HFFc6 (cell line): ENCODE measurements around the gene IL15RA. TPM values are rescaled to one million over a fixed set of nuclear protein-coding genes. Genes with fewer than 3 reads are reported as not detected.

Experiments used
- DNase-seq: peaks from one replicate; pipeline ENCODE4 v3.0.0-alpha.2; 2018
- H3K27ac Mint-ChIP-seq: 2 replicates; pipeline ENCODE4 v1.8.0; 2020; ENCODE audit warnings: mild to moderate bottlenecking, mixed read lengths
- H3K27me3 Mint-ChIP-seq: 2 replicates; pipeline ENCODE4 v1.8.0; 2021; ENCODE audit warnings: mild to moderate bottlenecking, moderate library complexity, mixed read lengths; ENCODE audit not compliant: insufficient read depth
- H3K36me3 Mint-ChIP-seq: 2 replicates; pipeline ENCODE4 v1.8.0; 2021; ENCODE audit warnings: low read depth, mixed read lengths
- H3K4me1 Mint-ChIP-seq: 2 replicates; pipeline ENCODE4 v1.8.0; 2020; ENCODE audit warnings: low read depth, mixed read lengths
- H3K4me3 Mint-ChIP-seq: 2 replicates; pipeline ENCODE4 v1.8.0; 2020; ENCODE audit warnings: mild to moderate bottlenecking, moderate library complexity, mixed read lengths
- H3K9me3 Mint-ChIP-seq: 2 replicates; pipeline ENCODE4 v1.8.0; 2020; ENCODE audit warnings: mild to moderate bottlenecking, mixed read lengths
- total RNA-seq, 6 experiments: library from RNA; stranded (reverse); fragmentation: NEBNext Ultra II Directional; extraction: Animal tissue kit (Norgen Biotek cat#: 25700); gene quantifications; 2 replicates in 1 of 6; 3 replicates in 5 of 6; pipeline ENCODE4 v1.2.3, GENCODE V29; 2021
- TF ChIP-seq, protein P1 (sequence below): fragments of 200-600 bp; sonication (generic); IDR thresholded peaks from 2 replicates; pipeline ENCODE4 v1.5.0; 2021; ENCODE audit warnings: antibody characterized with exemption, mild to moderate bottlenecking

Gene IL15RA
- total RNA-seq, 6 experiments from 2014 or later = 1.5 to 3.2 (median 1.9) TPM

DNA sequence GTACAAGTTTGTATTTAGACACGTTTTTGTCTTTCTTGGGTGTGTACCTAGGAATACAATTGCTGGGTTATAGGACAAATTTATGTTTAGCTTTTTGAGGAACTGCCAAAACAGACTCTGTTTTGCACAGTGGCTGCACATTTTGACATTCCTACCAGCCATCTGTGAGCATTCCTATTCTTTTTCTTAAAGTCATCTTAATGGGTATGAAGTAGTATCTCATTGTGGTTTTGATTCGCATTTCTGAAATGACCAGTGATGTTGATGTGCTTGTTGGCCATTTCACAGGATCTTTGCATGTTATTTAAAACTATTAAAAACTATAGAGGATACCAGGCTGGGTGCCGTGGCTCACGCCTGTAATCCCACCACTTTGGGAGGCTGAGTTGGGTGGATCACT is 32.6 kb upstream of the IL15RA start:
- H3K4me1 Mint-ChIP-seq = peaks cover 6% of the 10 kb centered on the region

DNA sequence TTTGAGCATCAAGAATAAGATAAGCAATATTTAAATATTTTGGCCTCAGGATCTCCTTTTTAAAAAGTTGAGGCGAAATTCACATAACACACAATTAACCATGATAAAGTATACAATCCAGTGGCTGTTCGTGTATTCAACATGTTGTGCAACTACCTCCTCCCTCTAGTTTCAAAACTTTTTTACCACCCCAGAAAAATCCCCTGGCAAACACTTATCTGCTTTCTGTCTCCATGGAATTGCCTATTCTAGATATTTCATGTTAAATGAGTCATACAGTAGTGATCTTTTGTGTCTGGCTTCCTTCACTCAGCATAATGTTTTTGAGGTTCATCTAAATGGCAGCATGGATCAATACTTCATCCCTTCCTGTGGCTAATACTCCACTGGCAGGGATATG is 31.8 kb upstream of the IL15RA start:
- H3K4me3 Mint-ChIP-seq = no peak overlapping the region
- peaks cover 6% of the 10 kb centered on the region for H3K4me1 Mint-ChIP-seq
- H3K9me3 Mint-ChIP-seq = no peaks in the 10 kb centered on the region
- peaks cover 22% of the 10 kb centered on the region for H3K27me3 Mint-ChIP-seq
- H3K36me3 Mint-ChIP-seq = no peaks in the 10 kb centered on the region
- TF ChIP-seq, protein P1, sequence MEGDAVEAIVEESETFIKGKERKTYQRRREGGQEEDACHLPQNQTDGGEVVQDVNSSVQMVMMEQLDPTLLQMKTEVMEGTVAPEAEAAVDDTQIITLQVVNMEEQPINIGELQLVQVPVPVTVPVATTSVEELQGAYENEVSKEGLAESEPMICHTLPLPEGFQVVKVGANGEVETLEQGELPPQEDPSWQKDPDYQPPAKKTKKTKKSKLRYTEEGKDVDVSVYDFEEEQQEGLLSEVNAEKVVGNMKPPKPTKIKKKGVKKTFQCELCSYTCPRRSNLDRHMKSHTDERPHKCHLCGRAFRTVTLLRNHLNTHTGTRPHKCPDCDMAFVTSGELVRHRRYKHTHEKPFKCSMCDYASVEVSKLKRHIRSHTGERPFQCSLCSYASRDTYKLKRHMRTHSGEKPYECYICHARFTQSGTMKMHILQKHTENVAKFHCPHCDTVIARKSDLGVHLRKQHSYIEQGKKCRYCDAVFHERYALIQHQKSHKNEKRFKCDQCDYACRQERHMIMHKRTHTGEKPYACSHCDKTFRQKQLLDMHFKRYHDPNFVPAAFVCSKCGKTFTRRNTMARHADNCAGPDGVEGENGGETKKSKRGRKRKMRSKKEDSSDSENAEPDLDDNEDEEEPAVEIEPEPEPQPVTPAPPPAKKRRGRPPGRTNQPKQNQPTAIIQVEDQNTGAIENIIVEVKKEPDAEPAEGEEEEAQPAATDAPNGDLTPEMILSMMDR = no peak
- DNase-seq = no peak
- no peak overlapping the region for H3K27ac Mint-ChIP-seq

More for the DNA sequence above, 32.6 kb upstream of the IL15RA start:
- no peak for DNase-seq
- no peak overlapping the region for H3K4me3 Mint-ChIP-seq
- peaks cover 18% of the 10 kb centered on the region for H3K27me3 Mint-ChIP-seq
- H3K27ac Mint-ChIP-seq = no peak overlapping the region
- TF ChIP-seq, protein P1 = no peak
- H3K36me3 Mint-ChIP-seq = no peaks in the 10 kb centered on the region
- H3K9me3 Mint-ChIP-seq = no peaks in the 10 kb centered on the region

DNA sequence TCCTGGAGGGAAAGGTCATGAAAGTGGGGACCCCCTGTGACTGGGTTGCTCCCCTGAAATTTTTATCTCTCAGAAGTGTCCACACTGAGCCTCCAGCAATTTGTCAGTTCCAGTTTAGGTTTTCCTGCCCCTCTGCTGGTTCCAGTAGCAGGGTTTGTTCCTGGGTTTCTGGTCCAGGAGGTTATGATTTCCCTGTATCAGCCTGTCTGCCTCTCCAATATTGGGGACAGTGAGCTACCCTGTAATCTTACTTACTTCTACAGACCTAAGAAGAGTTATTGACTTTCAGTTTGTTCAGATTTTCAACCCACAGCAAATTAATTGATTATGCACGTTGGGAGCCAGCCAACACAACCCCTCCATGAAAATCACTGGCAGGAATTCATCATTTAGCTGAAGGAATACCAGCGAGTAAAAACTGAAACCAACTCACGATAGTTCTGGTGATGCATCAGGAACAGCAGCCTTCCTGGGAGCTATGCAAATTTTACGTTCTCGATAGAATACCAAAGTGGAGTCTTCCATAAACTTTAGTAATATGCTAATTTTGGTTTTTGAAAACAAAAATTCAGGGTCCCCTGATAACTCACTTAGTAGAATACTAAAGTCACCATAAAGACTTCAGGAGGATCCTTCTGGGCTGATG is 31.3 kb upstream of the IL15RA start:
- TF ChIP-seq, protein P1 = no peak
- Mint-ChIP-seq H3K9me3 (no peaks in the 10 kb centered on the region), H3K4me1 (peaks cover 6% of the 10 kb centered on the region), H3K27ac (no peak overlapping the region), H3K4me3 (no peak overlapping the region), H3K27me3 (peaks cover 20% of the 10 kb centered on the region), H3K36me3 (no peaks in the 10 kb centered on the region)
- DNase-seq = no peak

DNA sequence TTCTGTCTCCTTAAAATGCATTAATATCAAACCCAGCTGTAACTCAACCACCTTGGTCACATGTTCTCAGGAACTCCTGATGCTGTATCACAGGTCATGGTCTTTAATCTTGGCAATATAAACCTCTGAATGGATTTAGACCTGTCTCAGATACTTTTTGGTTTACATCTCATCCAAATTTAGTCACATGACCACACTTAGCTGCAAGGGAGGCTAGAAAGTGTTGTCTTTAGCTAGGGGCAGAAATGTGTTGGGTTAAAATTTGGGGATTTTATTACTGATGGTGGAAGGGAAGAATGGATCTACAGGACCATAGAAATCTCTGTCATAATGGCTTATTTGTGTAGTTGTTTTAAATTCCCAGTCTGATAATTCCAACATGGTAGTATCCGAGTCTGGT is 29.6 kb upstream of the IL15RA start:
- DNase-seq = no peak
- Mint-ChIP-seq H3K27me3 (peaks cover 25% of the 10 kb centered on the region), H3K36me3 (no peaks in the 10 kb centered on the region), H3K4me1 (peaks cover 6% of the 10 kb centered on the region), H3K4me3 (no peak overlapping the region), H3K9me3 (no peaks in the 10 kb centered on the region), H3K27ac (no peak overlapping the region)
- TF ChIP-seq, protein P1 = no peak

DNA sequence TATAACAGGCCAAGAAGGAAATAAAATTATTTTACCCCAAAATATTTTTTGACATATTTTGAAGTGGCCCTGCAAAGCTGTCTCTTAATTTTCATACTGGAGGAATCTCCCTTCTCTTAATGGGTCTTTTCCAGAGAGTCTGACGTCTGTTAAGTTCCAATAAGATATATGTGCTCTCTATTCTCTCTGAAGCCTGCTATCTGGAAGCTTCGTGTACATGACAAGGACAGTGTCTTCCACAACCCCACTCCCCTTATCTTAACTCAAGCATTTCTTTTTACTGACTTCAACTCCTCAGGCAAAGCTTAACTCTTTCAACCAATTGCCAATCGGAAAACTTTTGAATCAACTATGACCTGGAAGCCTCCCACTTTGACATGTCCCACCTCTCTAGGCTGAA is 29.2 kb upstream of the IL15RA start:
- H3K27ac Mint-ChIP-seq = no peak overlapping the region
- H3K9me3 Mint-ChIP-seq = no peaks in the 10 kb centered on the region
- DNase-seq = no peak

More for the DNA sequence above, 29.2 kb upstream of the IL15RA start:
- TF ChIP-seq, protein P1 = no peak
- Mint-ChIP-seq H3K4me3 (no peak overlapping the region), H3K27me3 (peaks cover 28% of the 10 kb centered on the region), H3K4me1 (peaks cover 6% of the 10 kb centered on the region), H3K36me3 (no peaks in the 10 kb centered on the region)
